GM23338 (cell line): ENCODE data around the gene ZHX3. TPM values are rescaled to one million over a fixed set of nuclear protein-coding genes. Genes with fewer than 3 reads are reported as not detected.

Source experiments
- ATAC-seq: fragments of 200-7000 bp; cut with Tn5 transposase; 3 replicates; pipeline ENCODE4 v1.9.1; 2020
- DNase-seq: peaks from one replicate; pipeline ENCODE4 v3.0.0-alpha.2; 2015; ENCODE audit warnings: low spot score
- H2AFZ ChIP-seq: fragments of 200-600 bp; sonication (generic); 2 replicates; pipeline ENCODE4 v1.8.0; 2016; ENCODE audit warnings: antibody characterized with exemption, mild to moderate bottlenecking, moderate library complexity
- H3F3A ChIP-seq: fragments of 200-600 bp; sonication (generic); replicated peaks from 2 replicates; pipeline ENCODE4 v1.8.0; 2017; ENCODE audit warnings: antibody characterized with exemption, mixed run types, low read depth
- H3K27ac ChIP-seq: fragments of 200-600 bp; sonication (generic); 2 replicates; pipeline ENCODE4 v1.6.1; 2016; ENCODE audit warnings: low read depth
- H3K27me3 ChIP-seq: fragments of 200-600 bp; sonication (generic); 2 replicates; pipeline ENCODE4 v1.8.0; 2016; ENCODE audit warnings: mild to moderate bottlenecking, mixed run types, moderate library complexity; ENCODE audit not compliant: insufficient read depth
- H3K36me3 ChIP-seq: fragments of 200-600 bp; sonication (generic); 2 replicates; pipeline ENCODE4 v1.8.0; 2016; ENCODE audit warnings: mild to moderate bottlenecking; ENCODE audit not compliant: insufficient read depth
- H3K4me1 ChIP-seq: fragments of 200-600 bp; sonication (generic); 2 replicates; pipeline ENCODE4 v1.8.0; 2016; ENCODE audit warnings: mild to moderate bottlenecking, moderate library complexity; ENCODE audit not compliant: insufficient read depth
- H3K4me2 ChIP-seq: fragments of 200-600 bp; sonication (generic); 2 replicates; pipeline ENCODE4 v1.7.1; 2017; ENCODE audit warnings: mixed run types
- H3K4me3 ChIP-seq: fragments of 200-600 bp; sonication (generic); 2 replicates; pipeline ENCODE4 v1.6.1; 2016; ENCODE audit warnings: mixed run types
- H3K79me2 ChIP-seq: fragments of 200-600 bp; sonication (generic); replicated peaks from 2 replicates; pipeline ENCODE4 v1.8.0; 2017; ENCODE audit warnings: mild to moderate bottlenecking; ENCODE audit not compliant: insufficient read depth
- H3K9me2 ChIP-seq: fragments of 200-600 bp; sonication (generic); 2 replicates; pipeline ENCODE4 v1.8.0; 2017; ENCODE audit not compliant: insufficient read depth
- H4K20me1 ChIP-seq: fragments of 200-600 bp; sonication (generic); replicated peaks from 2 replicates; pipeline ENCODE4 v1.8.0; 2017; ENCODE audit warnings: mild to moderate bottlenecking; ENCODE audit not compliant: insufficient read depth
- H3K27ac Mint-ChIP-seq: 2 replicates; pipeline ENCODE4 v1.8.0; 2020; ENCODE audit warnings: inconsistent platforms, mild to moderate bottlenecking, moderate library complexity, mixed read lengths
- H3K27me3 Mint-ChIP-seq: 3 replicates; pipeline ENCODE4 v1.8.0; 2022; ENCODE audit warnings: low read depth, mild to moderate bottlenecking, moderate library complexity, mixed read lengths, inconsistent platforms; ENCODE audit not compliant: insufficient read depth, poor library complexity
- H3K36me3 Mint-ChIP-seq: 3 replicates; pipeline ENCODE4 v1.8.0; 2021; ENCODE audit warnings: low read depth, mild to moderate bottlenecking, inconsistent platforms, moderate library complexity, mixed read lengths
- H3K4me1 Mint-ChIP-seq: 3 replicates; pipeline ENCODE4 v1.8.0; 2020; ENCODE audit warnings: mild to moderate bottlenecking, inconsistent platforms, mixed read lengths
- H3K4me3 Mint-ChIP-seq: 3 replicates; pipeline ENCODE4 v1.8.0; 2021; ENCODE audit warnings: moderate library complexity, mild to moderate bottlenecking, inconsistent platforms, mixed read lengths
- H3K9me3 Mint-ChIP-seq: 3 replicates; pipeline ENCODE4 v1.8.0; 2020; ENCODE audit warnings: moderate library complexity, mild to moderate bottlenecking, inconsistent platforms, mixed read lengths
- ETS1 ChIP-seq: IDR thresholded peaks from 2 replicates; pipeline ENCODE4 v1.6.1; 2016; ENCODE audit warnings: antibody characterized with exemption
- JUNB ChIP-seq: IDR thresholded peaks from one replicate; pipeline ENCODE4 v1.6.1; 2016; ENCODE audit warnings: antibody characterized with exemption; ENCODE audit not compliant: unreplicated experiment
- REST ChIP-seq: IDR thresholded peaks from one replicate; pipeline ENCODE4 v1.6.1; 2018; ENCODE audit warnings: antibody characterized with exemption; ENCODE audit not compliant: unreplicated experiment
- ZNF114 ChIP-seq: fragments of 250-450 bp; sonication (Bioruptor Pico); IDR thresholded peaks from 2 replicates; pipeline ENCODE4 v1.5.0; 2020; ENCODE audit warnings: mild to moderate bottlenecking, moderate library complexity
- polyA plus RNA-seq: library from polyadenylated mRNA; unstranded; fragments of >200 nt; fragmentation: Nextera tagmentation; extraction: Ambion mirVana; gene quantifications from 2 replicates; pipeline ENCODE4 v1.2.1, GENCODE V29; 2016
- total RNA-seq: library from RNA; depleted of rRNA; stranded (reverse); fragments of >200 nt; shearing (Covaris generic); gene quantifications from 2 replicates; pipeline ENCODE4 v1.2.3, GENCODE V29; 2014

ZHX3 gene
- total and polyA plus RNA-seq, 2 experiments from 2014 or later, result 1.7 to 2.8 TPM

GRCh38 chr20:41183831-41184230 lies 133.7 kb downstream of the ZHX3 start (continued):
- TF ChIP-seq ETS1 (no peak), ZNF114 (CRISPR knock-in tag) (no peak), JUNB (no peak), REST (no peak)

- no peak overlapping the region for H3K4me2 ChIP-seq
- Mint-ChIP-seq H3K27me3 (peaks cover 13% of the 10 kb centered on the region), H3K4me3 (no peak overlapping the region), H3K4me1 (peaks cover 8% of the 10 kb centered on the region; the same call in 2 of the 3 replicates), H3K9me3 (no peaks in the 10 kb centered on the region), H3K27ac (no peak overlapping the region), H3K36me3 (0 out of 3 replicates have a peak, but pooled peaks cover 5% of the 10 kb centered on the region)
- H4K20me1 ChIP-seq, result no peaks in the 10 kb centered on the region
- no peaks in the 10 kb centered on the region for H3K27me3 ChIP-seq
- H3K27ac ChIP-seq, result no peak overlapping the region
- TF ChIP-seq REST, result no peak
- no peak overlapping the region for H3K4me3 ChIP-seq
- no peak for DNase-seq
- H3K36me3 ChIP-seq, result no peaks in the 10 kb centered on the region
- no peaks in the 10 kb centered on the region for H3K9me2 ChIP-seq
- no peak overlapping the region for H2AFZ ChIP-seq
- ATAC-seq, result no peak
- H3K79me2 ChIP-seq, result no peaks in the 10 kb centered on the region
- H3F3A ChIP-seq, result no peaks in the 10 kb centered on the region
- peaks cover 4% of the 10 kb centered on the region; the same call in 1 of the 2 replicates for H3K4me1 ChIP-seq
These were observed 134.1 kb downstream of the ZHX3 start for GRCh38 chr20:41183391-41183790.
